GM12875 (cell line): ENCODE data around the gene RBM33.

Experiments used
- H3K4me3 ChIP-seq: one replicate; pipeline ENCODE4 v1.5.1; 2011; ENCODE audit warnings: low read depth, low read length, control low read depth
- CTCF ChIP-seq: IDR thresholded peaks from 2 replicates; pipeline ENCODE4 v1.5.1; 2011; ENCODE audit warnings: low read depth, mild to moderate bottlenecking, control low read depth, inconsistent platforms, low read length, moderate library complexity, borderline replicate concordance; ENCODE audit not compliant: insufficient read depth

The RBM33 gene

GRCh38 chr7:155711081-155711480 is 66.6 kb downstream of the RBM33 start:
- no peak overlapping the region for H3K4me3 ChIP-seq
- no peak for TF ChIP-seq CTCF

GRCh38 chr7:155713384-155713783 is 68.9 kb downstream of the RBM33 start:
- TF ChIP-seq CTCF: no peak
- H3K4me3 ChIP-seq: no peak overlapping the region

GRCh38 chr7:155714702-155715101 is 70.2 kb downstream of the RBM33 start:
- no peak for TF ChIP-seq CTCF

GRCh38 chr7:155715111-155715805 is 70.8 kb downstream of the RBM33 start:
- TF ChIP-seq CTCF: no peak
- no peak overlapping the region for H3K4me3 ChIP-seq

More at GRCh38 chr7:155714702-155715101, 70.2 kb downstream of the RBM33 start:
- H3K4me3 ChIP-seq: no peak overlapping the region

- TF ChIP-seq CTCF: no peak
- H3K4me3 ChIP-seq: no peak overlapping the region
These were observed 72.7 kb downstream of the RBM33 start for GRCh38 chr7:155717010-155717744.

- H3K4me3 ChIP-seq: no peak overlapping the region
- no peak for TF ChIP-seq CTCF
These were observed 76.6 kb downstream of the RBM33 start for GRCh38 chr7:155721056-155721455.

- H3K4me3 ChIP-seq: no peak overlapping the region
- TF ChIP-seq CTCF: no peak
These were observed 77.7 kb downstream of the RBM33 start for GRCh38 chr7:155722118-155722517.
